Panc1 (cell line): ENCODE data around the gene KCNN3. TPM values are rescaled to one million over a fixed set of nuclear protein-coding genes. Genes with fewer than 3 reads are reported as not detected.

Experiments used
- ATAC-seq: fragments of 200-7000 bp; cut with Tn5 transposase; 2 replicates; pipeline ENCODE4 v1.9.1; 2020; ENCODE audit warnings: mild to moderate bottlenecking, moderate library complexity
- BruUV-seq: library from RNA; stranded (reverse); fragments of 400-500 nt; replicated peaks from 2 replicates; lab custom pipeline; 2021; lab: Mats Ljungman, UMichigan
- CTCF ChIA-PET: fragments of 300-600 bp; sonication (Branson Sonifier 250); formaldehyde crosslinking; loops from one replicate; lab custom pipeline; 2022; ENCODE audit warnings: antibody characterized with exemption; lab: Charles Lee
- POLR2A ChIA-PET: fragments of 300-600 bp; sonication (Branson Sonifier 250); formaldehyde crosslinking; loops from one replicate; lab custom pipeline; 2022; ENCODE audit warnings: antibody characterized with exemption; lab: Charles Lee
- DNase-seq: peaks from one replicate; pipeline ENCODE4 v3.0.0-alpha.2; 2010; ENCODE audit warnings: low read depth, low spot score
- H3K27ac ChIP-seq: 2 replicates; pipeline ENCODE4 v1.5.1; 2011; ENCODE audit warnings: mild to moderate bottlenecking, low read length, inconsistent platforms
- H3K27me3 ChIP-seq: fragments of 200-500 bp; sonication (Bioruptor generic); 2 replicates; pipeline ENCODE4 v1.6.0; 2014; ENCODE audit warnings: low read length, inconsistent platforms; ENCODE audit not compliant: control insufficient read depth, insufficient read depth
- H3K36me3 ChIP-seq: fragments of 200-500 bp; sonication (Bioruptor generic); 2 replicates; pipeline ENCODE4 v1.5.1; 2014; ENCODE audit warnings: inconsistent platforms, mild to moderate bottlenecking, low read length, moderate library complexity; ENCODE audit not compliant: control insufficient read depth, insufficient read depth
- H3K4me1 ChIP-seq: 2 replicates; pipeline ENCODE4 v1.5.1; 2011; ENCODE audit warnings: inconsistent platforms, mild to moderate bottlenecking, low read length, moderate library complexity; ENCODE audit not compliant: control insufficient read depth, insufficient read depth
- H3K4me3 ChIP-seq, 2 experiments: 2 replicates each; pipeline ENCODE4 v1.5.1; 2011 to 2012; ENCODE audit warnings: low read depth in 2 of 2, low read length in 2 of 2, mild to moderate bottlenecking in 2 of 2, inconsistent platforms in 1 of 2, moderate library complexity in 1 of 2
- H3K9me3 ChIP-seq: fragments of 200-500 bp; sonication (Bioruptor generic); 2 replicates; pipeline ENCODE4 v1.5.1; 2014; ENCODE audit warnings: low read depth, mild to moderate bottlenecking, inconsistent platforms, low read length, moderate library complexity; ENCODE audit not compliant: control insufficient read depth, insufficient read depth
- CTCF ChIP-seq: fragments of 450-650 bp; IDR thresholded peaks from 2 replicates; pipeline ENCODE4 v1.5.1; 2017; ENCODE audit warnings: mild to moderate bottlenecking
- POLR2AphosphoS5 ChIP-seq: IDR thresholded peaks from 2 replicates; pipeline ENCODE4 v1.6.1; 2012; ENCODE audit warnings: mild to moderate bottlenecking, low read depth, low read length, moderate library complexity
- REST ChIP-seq, 2 experiments: IDR thresholded peaks; 2 replicates each; pipeline ENCODE4 v1.6.1; 2011 to 2012; ENCODE audit warnings: low read depth in 2 of 2, control low read depth in 1 of 2, low read length in 1 of 2, mild to moderate bottlenecking in 1 of 2, moderate library complexity in 1 of 2; ENCODE audit not compliant: insufficient read depth in 1 of 2
- SIN3A ChIP-seq: IDR thresholded peaks from 2 replicates; pipeline ENCODE4 v1.6.1; 2012; ENCODE audit warnings: low read depth, mild to moderate bottlenecking, low read length, moderate library complexity, borderline replicate concordance; ENCODE audit not compliant: insufficient read depth
- TCF7L2 ChIP-seq: IDR thresholded peaks from 2 replicates; pipeline ENCODE4 v1.6.1; 2011; ENCODE audit warnings: mild to moderate bottlenecking, low read depth, low read length, inconsistent platforms
- in situ Hi-C: cut with HindIII; loops from 2 replicates; pipeline ENCODE4 v1.10.0; 2016; ENCODE audit warnings: low sequenced_read_pairs, low pct_unique_long_range_greater_than_20kb
- intact Hi-C: fragments of 100-400 bp; cut with micrococcal nuclease; formaldehyde crosslinking; loops from one replicate; pipeline ENCODE4 v1.10.0; 2022; ENCODE audit not compliant: unreplicated experiment
- total RNA-seq: library from RNA; stranded (reverse); gene quantifications from one replicate; pipeline ENCODE4 v1.2.1, GENCODE V29; 2021; ENCODE audit not compliant: unreplicated experiment

KCNN3 gene
- total RNA-seq, 1 experiment from 2014 or later, result 0.05 TPM

GRCh38 chr1:154881820-154882535 is 11.9 kb upstream of the KCNN3 start:
- ATAC-seq (no peak), DNase-seq (no peak)
- POLR2A ChIA-PET, result no interaction called here
- no TSS peak for BruUV-seq
- Histone ChIP-seq H3K27ac (no peak overlapping the region), H3K4me1 (peaks cover 7% of the 10 kb centered on the region; the same call in 1 of the 2 replicates), H3K36me3 (no peaks in the 10 kb centered on the region), H3K27me3 (peaks cover 5% of the 10 kb centered on the region; the same call in 1 of the 2 replicates), H3K9me3 (no peaks in the 10 kb centered on the region), H3K4me3 (no peak overlapping the region)
- TF ChIP-seq TCF7L2 (no peak), SIN3A (no peak), POLR2AphosphoS5 (no peak), CTCF (no peak), REST (IDR thresholded peaks at IDR 0.05; ENCODE audit: insufficient read depth in 1 of 2, low read depth in 2 of 2, low read length in 1 of 2) (no peak)
- CTCF ChIA-PET, result interaction anchor here (0.5 to 0.6 kb wide), 2 partner anchors 237 to 469 kb away, joined by 4 to 5 read pairs; no protein-coding TSS in a partner anchor
- in situ Hi-C loops, result no loop called here
- intact Hi-C loops, result no loop called here

GRCh38 chr1:154880671-154881070 is 10.6 kb upstream of the KCNN3 start:
- no TSS peak for BruUV-seq
- Histone ChIP-seq H3K9me3 (no peaks in the 10 kb centered on the region), H3K27me3 (peaks cover 5% of the 10 kb centered on the region; the same call in 1 of the 2 replicates), H3K4me1 (peaks cover 7% of the 10 kb centered on the region; the same call in 1 of the 2 replicates), H3K36me3 (no peaks in the 10 kb centered on the region), H3K4me3 (no peak overlapping the region), H3K27ac (no peak overlapping the region)
- intact Hi-C loops (no loop called here), in situ Hi-C loops (no loop called here)
- ChIA-PET POLR2A (no interaction called here), CTCF (no interaction called here)
- DNase-seq (no peak), ATAC-seq (no peak)
- TF ChIP-seq CTCF (no peak), TCF7L2 (no peak), SIN3A (no peak), POLR2AphosphoS5 (no peak), REST (IDR thresholded peaks at IDR 0.05; ENCODE audit: insufficient read depth in 1 of 2, low read depth in 2 of 2, low read length in 1 of 2) (no peak)
